GM19099 (cell line): Measurements from ENCODE around the gene P2RY11.

Experiments
- POLR2A ChIP-seq: IDR thresholded peaks from 3 replicates; pipeline ENCODE4 v1.6.1; 2011; ENCODE audit warnings: low read depth; ENCODE audit not compliant: insufficient read length; ENCODE audit errors: extremely low read depth

Gene P2RY11

DNA sequence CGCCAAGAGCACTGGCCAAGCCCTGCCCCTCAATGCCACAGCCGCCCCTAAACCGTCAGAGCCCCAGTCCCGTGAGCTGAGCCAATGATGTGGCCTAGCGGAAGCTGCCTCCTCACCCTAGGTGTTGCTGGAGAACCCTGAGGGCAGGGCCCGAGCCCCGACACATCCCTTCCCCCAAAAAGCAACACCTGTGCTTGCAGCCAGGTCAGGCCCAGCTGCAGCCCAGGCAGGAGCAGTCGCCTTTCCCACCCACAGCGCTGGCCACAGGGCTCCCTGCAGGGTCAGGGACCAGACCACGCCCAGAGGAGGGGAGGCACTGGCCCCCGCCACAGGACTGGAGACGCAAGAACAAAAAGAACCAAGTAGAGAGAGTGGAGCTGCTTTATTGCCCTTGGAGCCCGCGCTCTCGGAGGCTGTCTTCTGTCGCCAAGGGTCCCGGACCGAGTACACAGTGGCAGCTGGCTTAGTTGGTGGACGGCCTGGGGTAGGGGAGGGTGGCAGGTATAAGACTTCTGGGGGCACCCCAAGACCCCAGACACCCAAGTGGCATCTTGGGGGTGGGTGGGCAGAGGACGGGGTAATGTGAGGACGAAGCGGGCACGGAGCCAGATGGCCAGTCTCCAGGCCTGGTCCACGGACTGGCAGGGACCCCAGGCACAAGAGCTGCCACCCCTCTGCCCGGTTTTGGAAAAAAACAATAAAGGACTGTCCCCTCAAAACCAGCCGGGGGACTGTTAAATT is 3.3 kb downstream of the P2RY11 start:
- TF ChIP-seq POLR2A = no peak

DNA sequence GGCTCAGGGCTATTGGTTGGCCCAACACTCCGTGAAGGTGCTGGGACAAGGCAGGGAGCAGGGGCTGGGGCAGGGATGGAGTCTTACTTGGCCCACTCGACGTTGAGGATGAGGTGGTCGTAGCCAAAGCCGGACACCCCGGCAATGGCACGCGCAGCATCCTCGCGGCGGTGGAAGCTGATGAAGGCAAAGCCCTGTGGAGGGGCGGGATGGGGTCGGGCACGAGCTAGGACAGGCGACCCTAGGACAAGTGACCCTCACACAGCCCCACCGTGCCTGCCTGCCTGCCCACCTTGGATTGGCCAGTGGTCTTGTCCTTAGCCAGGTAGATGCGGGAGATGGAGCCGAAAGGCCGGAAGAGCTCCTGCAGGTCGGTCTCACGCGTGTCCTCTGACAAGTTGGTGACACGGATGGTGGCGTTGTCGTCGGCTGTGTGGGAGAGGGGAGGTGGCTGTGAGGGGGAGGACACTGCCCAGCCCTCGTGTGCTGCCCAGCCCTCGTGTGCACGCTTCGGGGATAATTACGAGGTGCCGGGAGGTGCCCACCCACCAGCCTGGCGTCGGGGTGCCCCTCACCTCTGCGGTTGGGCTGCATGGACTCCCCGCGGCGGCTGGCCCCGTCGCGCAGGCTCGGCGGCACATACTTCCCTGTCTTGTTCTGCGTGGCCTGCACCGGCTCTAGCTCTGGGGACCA is 4.0 kb downstream of the P2RY11 start:
- peak; percentile 51 for TF ChIP-seq POLR2A

DNA sequence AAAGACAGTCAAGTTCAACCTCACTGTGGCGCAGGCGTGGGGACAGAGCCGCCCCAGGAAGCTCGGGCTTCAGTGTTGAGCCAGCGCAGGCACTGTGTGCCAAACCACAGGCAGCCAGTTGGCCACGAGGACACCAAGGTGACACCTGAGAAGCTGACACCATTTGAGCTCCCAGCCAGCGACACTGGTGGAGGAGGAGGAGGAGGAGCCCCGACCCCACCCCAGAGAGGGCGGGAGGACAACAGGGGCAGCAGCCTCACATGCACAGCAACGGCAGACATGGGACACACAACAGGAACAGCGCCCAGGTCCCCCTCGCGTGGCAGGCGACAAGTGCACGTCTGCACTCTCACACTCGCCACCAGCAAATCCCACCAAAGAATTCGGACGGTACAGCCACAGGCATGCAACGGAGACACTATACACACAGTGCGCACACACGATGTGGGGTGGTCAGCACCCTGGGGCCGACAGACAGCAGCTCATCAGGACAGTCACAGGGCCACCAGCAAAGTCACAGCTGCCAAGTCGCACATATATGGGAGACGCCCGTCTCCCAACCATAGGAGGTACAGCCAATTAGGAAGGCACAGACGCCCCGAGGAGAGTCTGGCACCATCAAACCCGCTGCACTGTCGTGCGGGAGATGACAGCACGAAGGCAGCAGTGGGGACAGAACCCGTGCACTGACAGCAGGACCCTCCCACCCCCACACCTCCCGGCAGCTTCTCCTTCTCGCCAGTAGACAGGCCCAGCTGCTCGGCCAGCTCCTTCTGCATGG is 4.8 kb downstream of the P2RY11 start:
- TF ChIP-seq POLR2A = no peak

DNA sequence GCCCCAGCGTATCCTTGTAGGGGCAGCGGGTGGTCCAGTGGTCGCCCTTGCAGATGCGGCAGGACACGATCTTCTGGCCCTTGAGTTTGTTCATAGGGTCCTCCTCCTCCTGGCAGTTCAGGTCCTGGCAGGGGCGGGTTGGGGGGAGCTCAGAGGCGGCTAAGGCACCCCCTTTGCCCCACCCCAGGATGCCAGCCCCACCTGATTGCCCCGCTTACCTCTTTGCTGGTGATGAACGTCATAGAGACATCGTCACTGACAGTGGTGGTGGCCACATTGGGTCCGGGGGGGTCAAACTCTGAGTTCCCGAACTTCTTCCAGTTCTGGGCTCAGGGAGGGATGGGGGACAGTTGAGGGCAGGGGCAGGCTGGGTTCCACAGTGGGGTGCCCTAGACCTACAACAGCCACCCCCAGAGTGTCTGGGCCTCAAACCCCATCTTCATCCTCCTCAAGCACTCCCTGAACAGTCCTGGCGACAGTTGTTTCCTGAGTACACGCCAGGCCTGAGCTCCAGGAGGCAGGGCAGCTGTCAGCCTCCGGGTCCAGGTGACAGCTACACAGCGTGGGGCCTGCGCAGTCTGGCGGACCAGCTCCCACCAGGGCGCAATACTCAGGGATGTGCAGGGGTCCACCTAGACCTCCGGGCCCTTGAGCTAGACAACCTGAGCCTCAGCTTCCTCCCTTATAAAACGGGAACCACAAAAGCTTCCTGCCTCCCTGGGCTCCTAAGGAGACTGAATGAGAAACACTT is 5.5 kb downstream of the P2RY11 start:
- no peak for TF ChIP-seq POLR2A

DNA sequence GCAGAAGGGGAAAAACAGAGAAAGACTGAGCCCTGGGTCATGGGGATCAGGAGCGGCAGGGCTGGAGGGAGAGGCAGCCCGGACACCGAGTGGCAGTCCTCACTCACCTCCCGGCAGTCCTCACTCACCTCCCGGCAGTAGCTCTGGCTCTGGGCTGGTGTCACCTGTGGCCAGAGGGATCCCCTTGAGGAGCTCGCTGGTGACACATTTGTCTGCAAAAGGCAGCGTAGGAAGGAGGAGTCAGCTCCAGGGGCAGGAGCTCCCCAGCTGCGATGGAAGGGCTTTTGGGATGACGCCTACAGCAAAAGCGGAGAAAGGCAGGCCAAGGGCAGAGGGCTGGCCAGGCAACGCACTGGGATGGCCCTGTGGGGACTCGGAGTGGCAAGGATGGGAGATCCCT is 7.5 kb downstream of the P2RY11 start:
- no peak for TF ChIP-seq POLR2A

DNA sequence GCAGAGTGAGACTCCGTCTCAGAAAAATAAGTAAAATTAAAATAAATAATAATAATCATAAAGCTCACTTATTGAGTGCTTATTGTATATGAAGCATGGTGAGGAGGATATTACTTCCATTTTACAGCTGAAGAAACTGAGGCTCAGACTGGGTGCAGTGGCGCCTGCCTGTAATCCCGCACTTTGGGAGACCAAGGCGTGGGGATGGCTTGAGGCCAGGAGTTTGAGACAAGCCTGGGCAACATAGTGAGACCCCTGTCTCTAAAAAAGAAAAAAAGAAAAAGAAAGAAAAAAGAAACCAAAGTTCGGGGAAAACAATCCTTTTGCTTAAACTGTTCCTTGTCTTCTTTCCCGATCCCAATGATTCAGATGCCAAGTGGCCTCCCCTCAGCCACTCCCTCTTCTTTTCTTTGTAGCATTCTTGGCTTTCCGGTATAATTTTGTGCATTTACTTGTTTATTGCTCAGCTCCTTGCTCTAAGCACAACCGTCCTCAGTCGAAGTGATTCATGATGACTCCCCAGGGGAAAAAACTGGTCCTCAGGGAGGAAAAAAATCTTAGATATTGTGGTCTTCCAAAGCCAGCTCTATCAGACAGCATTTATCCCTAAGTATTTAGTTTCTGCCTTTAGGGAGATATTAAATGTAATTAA is 9.2 kb downstream of the P2RY11 start:
- TF ChIP-seq POLR2A = no peak

DNA sequence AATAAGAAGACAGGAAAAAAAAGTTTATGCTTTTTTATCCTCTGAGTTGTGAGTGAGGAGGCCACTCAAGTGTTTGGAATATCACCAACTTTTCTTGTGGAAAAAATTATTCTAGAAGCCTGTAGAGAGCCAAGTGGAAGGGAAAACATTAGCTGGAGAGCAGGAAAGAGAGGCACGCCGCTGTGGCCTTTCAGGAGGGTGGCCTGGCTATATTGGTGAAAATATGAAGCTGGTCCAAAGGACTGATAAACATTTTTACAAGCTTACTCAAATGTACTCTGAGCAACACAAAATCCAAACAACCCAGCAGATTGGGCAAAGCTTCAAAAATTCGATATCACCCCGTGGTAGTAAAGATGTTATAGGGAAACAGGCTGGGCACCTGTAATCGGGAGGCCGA is 10.6 kb downstream of the P2RY11 start:
- no peak for TF ChIP-seq POLR2A

DNA sequence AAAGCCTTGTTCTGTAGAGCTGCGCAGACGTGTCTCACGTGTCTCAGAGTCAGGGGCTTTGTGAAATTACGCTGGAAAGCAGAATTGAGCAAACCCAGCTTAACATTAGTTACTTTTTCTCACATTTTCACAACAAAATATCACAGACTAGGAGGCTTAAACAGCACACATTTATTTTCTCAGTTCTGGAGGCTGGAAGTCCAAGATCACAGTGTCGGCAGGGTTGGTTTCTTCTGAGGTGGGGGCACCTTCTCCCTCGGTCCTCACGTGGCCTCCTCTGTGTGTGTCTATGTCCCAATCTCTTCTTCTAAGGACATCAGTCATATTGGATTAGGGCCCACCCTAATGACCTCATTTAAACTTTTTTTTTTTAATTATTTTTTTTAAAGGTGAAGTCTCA is 12.9 kb downstream of the P2RY11 start:
- TF ChIP-seq POLR2A = no peak

DNA sequence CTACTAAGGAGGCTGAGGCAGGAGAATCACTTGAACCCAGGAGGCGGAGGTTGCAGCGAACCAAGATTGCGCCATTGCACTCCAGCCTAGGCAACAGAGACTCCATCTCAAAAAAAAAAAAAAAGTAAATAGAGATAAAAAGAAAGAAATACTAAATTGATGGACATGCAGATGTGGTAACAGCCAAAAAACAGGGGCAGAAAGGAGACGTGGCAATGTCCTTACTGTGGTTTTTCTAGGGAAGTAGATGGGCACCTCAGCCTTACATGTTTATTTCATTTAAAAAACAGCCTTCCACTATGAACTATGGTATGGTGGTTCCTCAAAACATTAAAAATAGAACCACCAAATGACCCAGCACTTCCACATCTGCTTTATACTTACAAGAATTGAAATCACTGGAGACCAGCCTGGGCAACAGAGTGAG is 14.7 kb downstream of the P2RY11 start:
- TF ChIP-seq POLR2A = no peak

DNA sequence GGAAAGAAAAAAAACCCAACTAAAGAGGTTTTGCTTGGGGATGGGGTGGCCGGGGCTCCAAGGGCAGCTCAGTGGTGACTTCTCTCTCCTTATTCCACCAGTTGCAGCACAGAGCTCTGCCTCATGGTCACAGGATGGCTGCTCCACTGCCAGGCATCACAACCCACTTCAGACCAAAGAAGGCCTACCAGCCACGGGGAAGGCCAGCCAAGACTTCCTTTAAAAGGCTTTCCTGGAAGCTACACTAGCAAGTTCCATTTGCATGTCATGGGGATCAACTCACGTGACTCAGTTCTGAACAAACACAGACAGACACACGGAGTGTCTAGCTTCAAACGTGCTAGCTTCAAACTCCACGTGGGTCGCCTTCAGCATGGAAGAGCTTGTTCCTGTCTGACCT is 21.4 kb downstream of the P2RY11 start:
- no peak for TF ChIP-seq POLR2A

DNA sequence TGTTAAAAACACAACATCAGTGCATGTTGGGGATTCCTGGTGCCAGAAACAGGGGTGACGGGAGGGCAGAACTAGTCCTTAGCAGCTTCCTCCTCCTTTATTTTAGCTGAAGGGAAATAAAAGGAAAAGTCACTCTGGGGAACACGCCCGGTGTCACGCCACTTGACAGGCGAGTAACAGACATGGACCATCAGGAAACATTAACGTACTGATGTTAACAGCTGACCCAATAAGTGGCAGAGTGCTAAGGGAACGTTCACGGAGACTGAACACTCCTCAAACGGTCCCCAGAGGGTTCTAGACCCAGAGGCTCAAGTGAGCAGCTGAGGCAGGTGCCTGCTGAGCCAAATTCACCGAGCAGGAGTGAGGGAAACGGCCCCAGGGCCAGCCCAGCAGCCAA is 22.1 kb downstream of the P2RY11 start:
- TF ChIP-seq POLR2A = no peak

DNA sequence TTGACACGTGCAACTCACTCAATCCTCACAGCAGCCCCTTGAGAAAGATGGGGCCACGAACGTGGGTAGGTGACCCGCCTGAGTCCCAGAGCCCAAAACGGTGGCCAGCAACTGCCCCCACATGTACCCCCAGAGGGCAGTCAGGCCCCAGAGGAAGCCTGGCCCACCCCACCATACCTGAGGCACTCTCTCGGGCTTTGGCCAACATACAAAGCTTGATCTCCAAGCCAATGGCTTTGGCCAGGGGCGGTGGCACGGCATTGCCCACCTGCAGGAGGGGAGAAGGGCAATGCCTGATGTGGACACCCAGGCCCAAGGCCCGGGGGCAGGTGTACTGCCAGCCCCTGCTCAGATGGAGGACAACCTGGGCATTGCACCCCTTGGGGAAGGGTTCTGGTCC is 22.5 kb downstream of the P2RY11 start:
- TF ChIP-seq POLR2A = no peak

DNA sequence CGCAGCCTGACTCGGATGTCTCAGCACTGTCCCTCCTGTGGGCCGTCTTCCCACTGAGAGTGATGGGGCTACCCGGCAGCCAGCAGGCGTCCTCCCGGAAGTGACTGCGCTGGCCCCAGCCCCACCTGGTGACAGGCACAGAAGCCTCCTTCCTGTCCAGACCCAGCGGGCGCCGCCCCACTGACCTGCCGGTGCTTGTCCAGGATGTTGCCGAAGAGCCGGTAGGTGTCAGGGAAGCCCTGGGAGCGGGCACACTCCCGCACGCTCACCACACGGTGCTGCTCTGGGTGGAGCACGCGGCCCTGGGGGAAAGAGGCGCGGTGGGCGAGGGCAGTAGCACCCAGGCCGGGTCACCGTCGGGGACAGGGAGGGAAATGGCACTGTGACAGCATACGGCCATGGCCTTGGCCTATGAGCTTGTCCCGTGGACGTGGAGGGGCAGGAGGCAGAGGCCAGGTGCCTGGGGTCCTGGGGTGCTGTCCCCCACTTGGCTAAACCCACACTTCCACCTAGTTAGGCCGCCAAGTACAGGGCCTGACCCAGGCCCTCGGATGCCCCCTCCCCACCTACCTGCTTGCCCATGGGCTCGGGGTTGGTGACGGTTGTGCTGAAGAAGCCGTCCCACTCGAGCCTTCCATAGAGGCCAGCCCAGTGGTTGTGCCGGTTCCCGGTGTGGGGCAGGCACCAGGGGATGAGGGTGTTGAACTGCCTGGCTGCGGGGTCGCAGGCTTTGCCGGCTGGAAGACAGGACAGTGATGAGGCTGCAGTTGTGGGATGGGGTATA is 24.2 kb downstream of the P2RY11 start:
- no peak for TF ChIP-seq POLR2A

DNA sequence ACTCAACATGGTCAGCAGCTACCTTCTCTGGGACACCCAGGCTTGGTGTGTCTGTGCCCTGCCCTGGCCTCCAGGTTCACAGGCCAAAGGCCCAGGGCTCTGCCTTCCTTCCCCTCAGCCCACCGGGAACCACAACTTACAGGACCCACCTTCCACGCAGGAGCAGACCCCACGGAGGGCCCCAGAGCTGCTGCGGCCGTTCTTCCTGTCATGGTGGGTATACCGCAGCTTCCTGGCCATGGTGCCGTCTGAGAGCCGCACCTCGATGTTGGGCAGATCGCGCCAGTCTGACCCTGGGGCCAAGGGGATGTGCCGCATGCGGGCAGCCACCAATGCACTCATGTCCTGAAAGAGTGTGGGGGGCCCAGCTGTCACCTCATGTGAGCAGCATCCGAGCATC is 25.4 kb downstream of the P2RY11 start:
- no peak for TF ChIP-seq POLR2A
